ENCODE data around the gene CTNNA3.

GRCh38 chr10:66144016-66144415 is 1552.0 kb downstream of the CTNNA3 start:
- TF ChIP-seq CTCF (IDR thresholded peaks at IDR 0.05): no peak
- no peak for TF ChIP-seq POLR2A (IDR thresholded peaks at IDR 0.05)
- no peak for TF ChIP-seq EP300 (IDR thresholded peaks at IDR 0.05)
- TF ChIP-seq POLR2AphosphoS5 (IDR thresholded peaks at IDR 0.05): no peak

Data from upper lobe of left lung (tissue), 4 donors.